Muscle layer of colon (tissue), 2 donors: ENCODE measurements around the gene PBX3.

Experiments
- H3K27ac ChIP-seq: one replicate; pipeline ENCODE4 v1.7.0; 2013; ENCODE audit warnings: low read depth, mild to moderate bottlenecking, low read length, moderate library complexity
- H3K27me3 ChIP-seq, 2 donors: one replicate each; pipeline ENCODE4 v1.7.0; 2013; ENCODE audit warnings: low read length in 2 of 2, mild to moderate bottlenecking in 2 of 2; ENCODE audit not compliant: insufficient read depth in 2 of 2, control insufficient read depth in 1 of 2
- H3K36me3 ChIP-seq: one replicate; pipeline ENCODE4 v1.7.0; 2013; ENCODE audit warnings: mild to moderate bottlenecking, low read length; ENCODE audit not compliant: insufficient read depth
- H3K4me1 ChIP-seq: one replicate; pipeline ENCODE4 v1.7.0; 2013; ENCODE audit warnings: mild to moderate bottlenecking, low read length; ENCODE audit not compliant: insufficient read depth
- H3K4me3 ChIP-seq, 2 donors: one replicate each; pipeline ENCODE4 v1.7.0; 2013; ENCODE audit warnings: low read length in 2 of 2, low read depth in 1 of 2, mild to moderate bottlenecking in 1 of 2, moderate library complexity in 1 of 2
- H3K9ac ChIP-seq: one replicate; pipeline ENCODE4 v1.7.0; 2013; ENCODE audit warnings: low read length
- H3K9me3 ChIP-seq: one replicate; pipeline ENCODE4 v1.7.0; 2013; ENCODE audit warnings: mild to moderate bottlenecking, low read length
- donor health status: abdominal sarcoma.
- donor health status: Adenocarcinoma of cecum.

PBX3 gene

DNA sequence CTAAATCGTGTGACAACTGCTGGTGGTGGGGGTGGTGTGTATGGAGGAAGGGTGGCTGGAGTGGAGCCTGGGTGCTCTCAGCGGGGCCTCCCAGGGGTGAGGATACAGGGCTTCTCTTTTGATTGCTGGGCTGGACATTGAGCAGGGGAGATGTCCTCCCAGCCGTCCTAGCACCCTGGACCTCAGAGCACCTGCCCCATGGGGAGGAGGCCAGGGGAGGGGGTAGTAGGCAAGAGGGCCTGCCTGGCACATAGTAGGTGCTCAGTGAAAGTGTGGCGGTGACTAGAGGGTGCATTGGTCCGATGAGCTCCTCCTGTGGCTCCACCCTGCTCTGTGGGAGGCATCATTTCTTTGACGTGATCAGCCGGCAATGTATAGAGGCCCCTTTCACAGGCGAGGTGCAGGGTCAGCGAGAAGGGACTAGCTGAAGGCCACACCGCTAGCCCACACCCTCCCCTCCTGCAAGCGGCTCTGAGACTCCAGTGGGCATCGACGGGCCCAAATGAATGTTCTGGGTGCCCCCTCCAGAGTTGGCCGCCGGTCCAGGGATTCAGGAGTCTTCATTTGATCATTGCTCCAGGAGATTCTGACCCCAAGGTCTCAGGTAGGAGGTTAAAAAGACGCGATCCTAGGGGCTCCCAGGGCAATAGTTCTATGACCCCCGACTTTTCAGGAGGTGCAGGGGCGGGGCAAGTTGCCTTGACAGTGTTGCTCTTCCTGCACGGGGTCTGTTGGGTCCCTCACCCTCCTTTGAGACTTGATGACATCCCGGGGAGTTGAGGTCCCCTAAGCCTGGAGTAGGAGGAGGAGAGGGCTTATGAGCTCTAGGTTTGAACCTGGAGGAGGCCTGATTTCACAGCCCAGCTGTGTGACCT lies 255.5 kb downstream of the PBX3 start:
- H3K4me1 ChIP-seq, result no peaks in the 10 kb centered on the region
- H3K9me3 ChIP-seq, result no peaks in the 10 kb centered on the region
- H3K27ac ChIP-seq, result no peak overlapping the region
- no peak overlapping the region for H3K4me3 ChIP-seq
- no peak overlapping the region for H3K9ac ChIP-seq
- H3K36me3 ChIP-seq, result no peaks in the 10 kb centered on the region
- H3K27me3 ChIP-seq, result no peaks in the 10 kb centered on the region

DNA sequence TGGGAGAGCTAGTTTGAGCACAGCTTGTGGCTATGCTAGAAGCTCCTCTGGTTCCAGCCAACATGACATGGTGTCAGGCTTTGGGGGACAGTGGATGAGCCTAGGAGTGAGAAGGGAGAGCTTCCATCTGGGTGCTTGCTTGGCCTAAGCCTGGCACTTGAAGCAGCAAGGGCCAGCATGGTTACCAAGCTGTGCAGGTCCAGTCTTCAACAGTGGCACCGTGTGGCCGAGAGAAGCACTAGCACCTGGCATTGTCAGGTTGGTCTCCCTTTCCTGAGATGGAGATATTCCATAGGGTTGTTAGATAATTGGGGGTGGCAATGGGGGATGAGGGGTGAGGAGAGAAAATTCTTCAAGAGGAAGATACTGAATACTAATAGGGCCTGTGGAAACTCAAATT lies 261.9 kb downstream of the PBX3 start:
- no peaks in the 10 kb centered on the region for H3K27me3 ChIP-seq
- H3K4me1 ChIP-seq, result no peaks in the 10 kb centered on the region
- H3K4me3 ChIP-seq, result no peak overlapping the region
- no peak overlapping the region for H3K27ac ChIP-seq
- H3K9ac ChIP-seq, result no peak overlapping the region
- H3K36me3 ChIP-seq, result no peaks in the 10 kb centered on the region
- peaks cover 9% of the 10 kb centered on the region for H3K9me3 ChIP-seq

DNA sequence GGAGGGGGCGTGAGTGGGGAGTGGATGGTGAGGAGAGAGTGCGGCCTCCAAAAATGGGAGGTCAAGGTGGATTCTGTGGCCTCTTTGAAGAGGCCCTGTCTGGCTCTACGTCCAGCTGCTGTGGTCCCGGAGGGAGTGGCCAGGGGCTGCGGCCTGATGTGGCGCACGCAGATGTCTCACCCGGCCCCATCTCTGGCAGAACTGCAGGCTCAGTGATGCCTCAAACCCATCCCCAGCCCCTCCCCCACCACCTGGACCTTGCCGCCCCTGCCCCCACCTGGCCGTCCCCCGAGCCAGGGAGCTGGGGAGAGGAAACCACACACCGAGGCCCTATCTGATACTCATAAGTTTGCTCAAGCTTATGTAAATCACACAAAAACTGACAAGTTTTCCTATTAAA lies 267.6 kb downstream of the PBX3 start:
- H3K4me1 ChIP-seq, result no peaks in the 10 kb centered on the region
- no peaks in the 10 kb centered on the region for H3K36me3 ChIP-seq
- no peak overlapping the region for H3K9ac ChIP-seq
- H3K27me3 ChIP-seq, result no peaks in the 10 kb centered on the region
- no peak overlapping the region for H3K4me3 ChIP-seq
- no peaks in the 10 kb centered on the region for H3K9me3 ChIP-seq
- H3K27ac ChIP-seq, result no peak overlapping the region

DNA sequence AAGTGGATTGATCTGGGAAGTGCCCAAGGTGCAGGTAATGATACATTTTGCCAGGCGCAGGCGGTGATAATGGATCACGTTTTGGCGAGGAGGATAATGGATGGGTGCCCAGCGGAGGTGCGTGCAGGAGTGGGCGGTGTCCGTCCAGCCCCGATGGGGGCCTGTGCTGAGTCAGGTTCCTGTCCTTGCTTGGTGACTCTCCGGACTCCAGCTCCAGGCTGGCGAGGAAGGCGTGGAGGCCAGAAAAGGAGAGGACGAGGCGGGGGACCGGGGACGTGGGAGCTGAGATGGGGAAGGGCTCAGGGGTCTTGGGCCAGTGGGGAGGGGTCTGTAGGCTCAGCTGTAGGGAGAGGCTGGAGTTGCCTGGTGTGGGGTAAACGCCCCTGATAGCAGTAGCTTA lies 268.3 kb downstream of the PBX3 start:
- Histone ChIP-seq H3K4me1 (no peaks in the 10 kb centered on the region), H3K36me3 (no peaks in the 10 kb centered on the region), H3K27me3 (no peaks in the 10 kb centered on the region), H3K4me3 (no peak overlapping the region), H3K9ac (no peak overlapping the region), H3K27ac (no peak overlapping the region), H3K9me3 (no peaks in the 10 kb centered on the region)

DNA sequence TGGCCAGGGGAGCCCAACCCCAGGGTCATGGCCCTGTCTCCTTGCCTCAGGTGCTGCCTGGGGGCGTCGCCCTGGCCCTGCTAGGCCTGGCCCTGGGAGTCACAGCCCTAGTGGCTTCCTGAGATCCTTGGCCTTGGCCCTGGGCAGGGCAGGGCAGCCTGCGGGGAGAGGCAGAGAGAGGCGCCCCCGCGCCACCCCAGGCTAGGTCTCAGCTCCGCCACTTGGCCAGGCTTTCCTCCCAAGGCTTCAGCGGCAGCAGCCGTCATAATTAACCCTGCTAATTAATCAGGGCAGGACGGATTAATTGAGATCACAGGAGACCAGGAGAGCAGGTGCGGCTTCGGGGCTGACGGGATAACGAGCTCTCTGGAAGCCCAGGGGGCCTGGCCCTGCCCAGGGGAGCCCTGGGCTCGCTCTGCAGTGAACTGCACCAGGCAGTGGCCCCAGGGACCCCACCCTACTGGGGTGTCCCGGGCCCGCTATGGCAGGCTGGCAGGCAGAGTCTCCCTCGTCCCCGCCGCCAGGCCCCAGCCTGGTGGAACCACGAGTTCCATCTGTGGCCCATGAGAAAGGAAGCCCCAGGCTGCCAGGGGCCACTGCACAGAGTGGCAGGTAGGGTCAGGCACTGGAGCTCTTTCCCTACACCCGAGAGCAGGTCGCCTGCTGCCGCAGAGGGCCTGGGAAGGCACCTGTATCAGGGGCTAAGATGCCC lies 269.6 kb downstream of the PBX3 start:
- Histone ChIP-seq H3K36me3 (no peaks in the 10 kb centered on the region), H3K4me1 (no peaks in the 10 kb centered on the region), H3K9me3 (no peaks in the 10 kb centered on the region), H3K4me3 (no peak overlapping the region), H3K27ac (no peak overlapping the region), H3K9ac (no peak overlapping the region), H3K27me3 (no peaks in the 10 kb centered on the region)
